ENCODE measurements around the gene CCDC83. TPM values are rescaled to one million over a fixed set of nuclear protein-coding genes. Genes with fewer than 3 reads are reported as not detected.

Gene CCDC83
- total RNA-seq, 1 experiment from 2014 or later: not detected

- no peak overlapping the region for H2BK120ac ChIP-seq (ENCODE audit: low read depth, low read length, poor library complexity, severe bottlenecking)
- no peak overlapping the region for H4K91ac ChIP-seq (ENCODE audit: insufficient read length, low read depth, low read length)
- no peak for DNase-seq
- no peak overlapping the region for H2BK12ac ChIP-seq (ENCODE audit: insufficient read length, low read depth, low read length)
- no peaks in the 10 kb centered on the region for H3K27me3 Mint-ChIP-seq (ENCODE audit: low read depth)
- no peak overlapping the region for H2BK15ac ChIP-seq (ENCODE audit: low read depth, low read length)
- no peak overlapping the region for H3K4ac ChIP-seq (ENCODE audit: low read depth, low read length)
- H3K4me2 ChIP-seq (ENCODE audit: insufficient read depth, insufficient read length, low read length): no peak overlapping the region
- H3K23me2 ChIP-seq (ENCODE audit: insufficient read length, low read depth, low read length, poor library complexity, severe bottlenecking): no peaks in the 10 kb centered on the region
- no peaks in the 10 kb centered on the region; a peak in 2 of 5 replicates for H3K9me3 Mint-ChIP-seq
- TF ChIP-seq CTCF (conservative IDR thresholded peaks at IDR 0.05): no peak
- no peak overlapping the region for H3T11ph ChIP-seq (ENCODE audit: low read length)
- H3K56ac ChIP-seq (ENCODE audit: insufficient read length, low read depth, low read length): no peak overlapping the region
- no peak overlapping the region for H2AK5ac ChIP-seq (ENCODE audit: insufficient read length, low read length)
- no peaks in the 10 kb centered on the region for H3K4me1 Mint-ChIP-seq
- H2AFZ ChIP-seq (ENCODE audit: low read length): no peak overlapping the region
- no peak overlapping the region for H3K23ac ChIP-seq (ENCODE audit: insufficient read length, low read depth, low read length)
- no peaks in the 10 kb centered on the region for H3K27me3 ChIP-seq (ENCODE audit: insufficient read depth, low read length)
- no peaks in the 10 kb centered on the region for H3K9me3 ChIP-seq (ENCODE audit: control insufficient read depth, low read depth, low read length)
- H3K4me3 Mint-ChIP-seq: no peak overlapping the region
- H3K4me1 ChIP-seq (ENCODE audit: insufficient read depth, low read length): no peaks in the 10 kb centered on the region
- no peak overlapping the region for H4K5ac ChIP-seq (ENCODE audit: insufficient read length, low read depth, low read length)
- WGBS (ENCODE audit: extremely low coverage, insufficient read length, low lambda C conversion rate): no CpG with 5 or more reads among the region's 1 CpG
- H3K9ac ChIP-seq (ENCODE audit: extremely low read depth, insufficient read length, low read length): no peak overlapping the region
- H4K8ac ChIP-seq (replicated peaks; ENCODE audit: insufficient read length, low read depth, low read length): no peak overlapping the region
- no peak overlapping the region for H3K18ac ChIP-seq (ENCODE audit: insufficient read length, low read depth, low read length)
- H3K79me1 ChIP-seq (ENCODE audit: insufficient read depth, low read depth, low read length, poor library complexity, severe bottlenecking): no peaks in the 10 kb centered on the region
- no peak overlapping the region for H3K14ac ChIP-seq (ENCODE audit: insufficient read depth, low read length)
- no peak overlapping the region for H2BK20ac ChIP-seq (ENCODE audit: low read depth, low read length, poor library complexity, severe bottlenecking)
- H3K27ac Mint-ChIP-seq: no peak overlapping the region
- no peaks in the 10 kb centered on the region for H3K79me2 ChIP-seq (ENCODE audit: insufficient read depth, low read length)
- H2BK5ac ChIP-seq (ENCODE audit: insufficient read length, low read length): no peak overlapping the region
- peaks cover 13 to 54% (median 35%) of the 10 kb centered on the region in 3 experiments; a peak in 6 of 7 replicates for H3K36me3 Mint-ChIP-seq (ENCODE audit: insufficient read depth in 1 of 3, low read depth in 3 of 3)
- H3K27ac ChIP-seq (ENCODE audit: insufficient read length, low read depth, low read length): no peak overlapping the region
- H4K20me1 ChIP-seq (ENCODE audit: control insufficient read depth, insufficient read depth, insufficient read length): no peaks in the 10 kb centered on the region
Measured at GRCh38 chr11:85955531-85955930, 100.3 kb downstream of the CCDC83 start.

Data from H9 (cell line).